ENCODE measurements around the gene SLC19A3.

SLC19A3 gene

GRCh38 chr2:227642656-227643055 is 75.2 kb downstream of the SLC19A3 start:
- no peak for DNase-seq (ENCODE audit: low read depth)
- TF ChIP-seq MYC (IDR thresholded peaks at IDR 0.05; ENCODE audit: low read depth, low read length), result no peak
- TF ChIP-seq, protein P1, sequence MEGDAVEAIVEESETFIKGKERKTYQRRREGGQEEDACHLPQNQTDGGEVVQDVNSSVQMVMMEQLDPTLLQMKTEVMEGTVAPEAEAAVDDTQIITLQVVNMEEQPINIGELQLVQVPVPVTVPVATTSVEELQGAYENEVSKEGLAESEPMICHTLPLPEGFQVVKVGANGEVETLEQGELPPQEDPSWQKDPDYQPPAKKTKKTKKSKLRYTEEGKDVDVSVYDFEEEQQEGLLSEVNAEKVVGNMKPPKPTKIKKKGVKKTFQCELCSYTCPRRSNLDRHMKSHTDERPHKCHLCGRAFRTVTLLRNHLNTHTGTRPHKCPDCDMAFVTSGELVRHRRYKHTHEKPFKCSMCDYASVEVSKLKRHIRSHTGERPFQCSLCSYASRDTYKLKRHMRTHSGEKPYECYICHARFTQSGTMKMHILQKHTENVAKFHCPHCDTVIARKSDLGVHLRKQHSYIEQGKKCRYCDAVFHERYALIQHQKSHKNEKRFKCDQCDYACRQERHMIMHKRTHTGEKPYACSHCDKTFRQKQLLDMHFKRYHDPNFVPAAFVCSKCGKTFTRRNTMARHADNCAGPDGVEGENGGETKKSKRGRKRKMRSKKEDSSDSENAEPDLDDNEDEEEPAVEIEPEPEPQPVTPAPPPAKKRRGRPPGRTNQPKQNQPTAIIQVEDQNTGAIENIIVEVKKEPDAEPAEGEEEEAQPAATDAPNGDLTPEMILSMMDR (IDR thresholded peaks at IDR 0.05; ENCODE audit: low read depth, low read length), result no peak
- TF ChIP-seq, protein P2, sequence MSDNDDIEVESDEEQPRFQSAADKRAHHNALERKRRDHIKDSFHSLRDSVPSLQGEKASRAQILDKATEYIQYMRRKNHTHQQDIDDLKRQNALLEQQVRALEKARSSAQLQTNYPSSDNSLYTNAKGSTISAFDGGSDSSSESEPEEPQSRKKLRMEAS (IDR thresholded peaks at IDR 0.05; ENCODE audit: low read depth, low read length), result no peak
- no peak for TF ChIP-seq POLR2A (IDR thresholded peaks at IDR 0.05; ENCODE audit: extremely low read depth, insufficient read length)
- H3K4me3 ChIP-seq (ENCODE audit: low read depth, low read length), result no peak overlapping the region

DNA sequence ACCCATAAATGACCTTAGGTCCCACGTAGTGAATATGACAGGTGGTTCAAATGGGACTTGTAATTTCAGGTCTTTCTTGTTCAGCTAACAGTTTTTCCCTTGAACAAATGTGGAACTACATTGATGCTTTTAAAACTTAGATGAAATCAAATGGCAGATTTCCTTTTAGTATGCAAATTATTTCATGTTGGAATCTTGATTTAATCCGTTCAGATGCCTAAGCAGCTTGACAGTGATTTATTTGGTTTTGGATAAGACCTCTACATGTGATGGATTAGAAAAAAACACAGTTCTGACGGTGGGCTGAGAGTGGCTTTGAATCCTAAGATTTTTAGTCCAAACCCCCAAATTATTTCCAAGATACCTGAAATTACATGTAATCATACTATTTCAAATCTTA is 83.6 kb downstream of the SLC19A3 start:
- TF ChIP-seq, protein P1 (IDR thresholded peaks at IDR 0.05; ENCODE audit: low read depth, low read length), result no peak
- TF ChIP-seq, protein P2 (IDR thresholded peaks at IDR 0.05; ENCODE audit: low read depth, low read length), result no peak
- TF ChIP-seq POLR2A (IDR thresholded peaks at IDR 0.05; ENCODE audit: extremely low read depth, insufficient read length) (no peak), MYC (IDR thresholded peaks at IDR 0.05; ENCODE audit: low read depth, low read length) (no peak)
- no peak for DNase-seq (ENCODE audit: low read depth)
- no peak overlapping the region for H3K4me3 ChIP-seq (ENCODE audit: low read depth, low read length)
